BLaER1 (cell line): Measurements from ENCODE around the gene JPT2.
A peak's percentile ranks its signal among the peaks of the same experiment; 100 is the strongest.

Source experiments
- H3K27ac ChIP-seq: shearing (Covaris generic); formaldehyde crosslinking; 2 replicates; pipeline ENCODE4 v1.8.1; 2022
- H3K27me3 ChIP-seq: shearing (Covaris generic); formaldehyde crosslinking; 2 replicates; pipeline ENCODE4 v1.8.1; 2022
- H3K36me3 ChIP-seq: shearing (Covaris generic); formaldehyde crosslinking; 2 replicates; pipeline ENCODE4 v1.8.1; 2022
- H3K4me1 ChIP-seq: shearing (Covaris generic); formaldehyde crosslinking; 2 replicates; pipeline ENCODE4 v1.8.1; 2022
- H3K4me2 ChIP-seq: shearing (Covaris generic); formaldehyde crosslinking; 2 replicates; pipeline ENCODE4 v1.8.1; 2022
- H3K4me3 ChIP-seq: shearing (Covaris generic); formaldehyde crosslinking; 2 replicates; pipeline ENCODE4 v1.8.1; 2022
- H3K9ac ChIP-seq: shearing (Covaris generic); formaldehyde crosslinking; 2 replicates; pipeline ENCODE4 v1.8.1; 2022
- H3K9me3 ChIP-seq: shearing (Covaris generic); formaldehyde crosslinking; 2 replicates; pipeline ENCODE4 v1.8.1; 2022
- H4K20me1 ChIP-seq: shearing (Covaris generic); formaldehyde crosslinking; 2 replicates; pipeline ENCODE4 v1.8.1; 2022
- Cebpa-rat ChIP-seq: shearing (Covaris generic); IDR thresholded peaks from 2 replicates; pipeline ENCODE4 v1.8.1; 2022

JPT2 gene

GRCh38 chr16:1657841-1658240 is 20.2 kb upstream of the JPT2 start:
- Histone ChIP-seq H3K9ac (no peak overlapping the region), H3K4me1 (peaks cover 15% of the 10 kb centered on the region), H3K9me3 (no peaks in the 10 kb centered on the region), H3K27ac (no peak overlapping the region), H3K4me2 (no peak overlapping the region), H3K4me3 (no peak overlapping the region), H3K36me3 (peaks cover 93% of the 10 kb centered on the region), H3K27me3 (no peaks in the 10 kb centered on the region), H4K20me1 (no peaks in the 10 kb centered on the region)
- no peak for TF ChIP-seq Cebpa-rat

DNA sequence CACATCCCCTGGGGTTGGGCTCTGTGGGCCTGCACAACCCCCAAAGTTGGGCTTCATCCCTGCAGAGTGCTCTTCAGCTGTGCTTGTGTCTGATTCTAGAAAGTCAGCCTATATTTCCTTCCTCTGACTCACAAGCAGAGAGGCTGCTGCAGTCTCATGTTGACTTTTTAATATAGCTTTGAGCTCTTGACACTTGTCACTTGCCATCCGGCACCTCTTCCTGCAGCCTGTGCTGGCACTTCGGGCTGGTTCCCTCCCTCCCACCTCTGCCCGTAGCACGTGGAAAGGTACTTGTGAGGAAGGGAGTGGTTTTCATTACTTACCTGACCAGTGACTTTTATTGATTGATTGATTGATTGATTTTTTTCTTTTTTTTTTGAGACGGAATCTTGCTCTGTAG is 19.0 kb upstream of the JPT2 start:
- TF ChIP-seq Cebpa-rat, result no peak
- H3K9me3 ChIP-seq, result no peaks in the 10 kb centered on the region
- peak overlapping the region; percentile 27; the same call in 1 of the 2 replicates for H3K27ac ChIP-seq
- H3K9ac ChIP-seq, result peak overlapping the region; percentile 29; the same call in 1 of the 2 replicates
- no peaks in the 10 kb centered on the region for H3K27me3 ChIP-seq
- H3K4me1 ChIP-seq, result peaks cover 15% of the 10 kb centered on the region
- no peak overlapping the region for H3K4me3 ChIP-seq
- H4K20me1 ChIP-seq, result no peaks in the 10 kb centered on the region
- H3K4me2 ChIP-seq, result no peak overlapping the region
- H3K36me3 ChIP-seq, result peaks cover 96% of the 10 kb centered on the region

DNA sequence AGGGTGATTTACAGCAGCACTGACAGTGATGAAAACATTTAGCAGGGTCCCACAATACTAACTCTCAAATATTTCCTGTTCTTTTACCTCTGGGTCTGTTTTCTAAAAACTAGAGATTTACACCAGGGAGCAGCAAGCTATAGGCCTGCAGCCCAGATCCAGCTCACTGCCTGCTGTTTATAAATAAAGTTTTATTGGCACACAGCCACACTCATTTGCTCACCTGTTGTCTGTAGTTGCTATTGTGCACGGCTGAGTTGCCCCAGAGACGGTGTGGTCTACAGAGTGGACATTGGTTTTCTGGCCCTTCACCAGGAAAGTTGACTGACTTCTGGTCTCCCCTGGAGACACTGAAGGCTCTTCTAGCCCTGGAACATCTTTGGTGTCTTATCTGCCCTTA is 16.3 kb upstream of the JPT2 start:
- H3K4me2 ChIP-seq, result no peak overlapping the region
- peaks cover 96% of the 10 kb centered on the region for H3K36me3 ChIP-seq
- H3K4me1 ChIP-seq, result no peaks in the 10 kb centered on the region
- no peaks in the 10 kb centered on the region for H3K9me3 ChIP-seq
- no peak for TF ChIP-seq Cebpa-rat
- no peak overlapping the region for H3K4me3 ChIP-seq
- no peaks in the 10 kb centered on the region for H4K20me1 ChIP-seq
- no peak overlapping the region for H3K27ac ChIP-seq
- no peaks in the 10 kb centered on the region for H3K27me3 ChIP-seq
- no peak overlapping the region for H3K9ac ChIP-seq

GRCh38 chr16:1662543-1662942 is 15.5 kb upstream of the JPT2 start:
- H3K9me3 ChIP-seq, result no peaks in the 10 kb centered on the region
- no peak overlapping the region for H3K27ac ChIP-seq
- H3K27me3 ChIP-seq, result no peaks in the 10 kb centered on the region
- H4K20me1 ChIP-seq, result no peaks in the 10 kb centered on the region
- no peak overlapping the region for H3K4me3 ChIP-seq
- H3K9ac ChIP-seq, result no peak overlapping the region
- H3K4me2 ChIP-seq, result no peak overlapping the region
- H3K4me1 ChIP-seq, result no peaks in the 10 kb centered on the region
- H3K36me3 ChIP-seq, result peaks cover 96% of the 10 kb centered on the region
- TF ChIP-seq Cebpa-rat, result no peak

DNA sequence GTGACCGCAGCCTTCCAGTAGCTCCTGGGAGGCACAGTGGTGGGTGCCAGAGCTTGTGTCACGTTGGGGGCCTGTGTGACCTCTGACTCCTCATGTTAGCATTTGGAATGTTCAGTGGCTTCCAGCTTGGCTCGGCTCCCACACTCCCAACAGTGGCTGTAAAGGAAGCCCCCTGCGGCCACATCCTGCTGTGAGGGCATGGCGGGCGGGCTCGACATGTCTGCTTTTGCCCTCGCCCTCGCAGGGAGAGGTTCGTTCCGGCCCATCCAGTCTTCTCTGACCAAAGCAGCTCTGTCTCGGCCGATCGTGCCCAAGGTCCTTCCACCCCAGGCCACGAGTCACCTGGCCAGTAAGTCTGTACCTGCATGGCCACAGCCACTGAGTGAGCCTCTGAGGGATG is 12.2 kb upstream of the JPT2 start:
- no peaks in the 10 kb centered on the region for H3K4me1 ChIP-seq
- no peaks in the 10 kb centered on the region for H3K27me3 ChIP-seq
- no peaks in the 10 kb centered on the region for H4K20me1 ChIP-seq
- no peak for TF ChIP-seq Cebpa-rat
- H3K4me3 ChIP-seq, result no peak overlapping the region
- H3K9ac ChIP-seq, result no peak overlapping the region
- peaks cover 95% of the 10 kb centered on the region for H3K36me3 ChIP-seq
- no peaks in the 10 kb centered on the region for H3K9me3 ChIP-seq
- H3K4me2 ChIP-seq, result no peak overlapping the region
- 0 out of 2 replicates have a peak overlapping the region, but pooled peaks have one; percentile 0 for H3K27ac ChIP-seq

DNA sequence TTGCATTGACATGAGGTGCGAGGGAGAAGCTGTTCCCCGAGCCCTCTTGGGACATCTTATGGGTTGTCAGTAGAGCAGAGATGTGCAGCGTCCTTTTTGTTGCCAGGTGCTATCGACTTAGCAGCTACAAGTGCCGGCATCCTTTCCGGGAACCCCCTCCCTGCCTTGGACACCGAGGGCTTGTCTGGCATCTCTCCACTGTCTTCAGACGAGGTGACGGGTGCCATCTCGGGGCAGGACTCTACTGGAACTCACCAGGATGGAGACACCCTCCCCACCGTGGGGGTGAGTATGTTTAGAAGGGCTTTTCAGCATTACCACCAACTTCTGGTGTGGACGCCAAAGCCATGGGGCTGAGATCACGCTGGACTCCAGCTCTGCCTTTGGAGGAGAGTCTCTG is 11.8 kb upstream of the JPT2 start:
- no peaks in the 10 kb centered on the region for H3K9me3 ChIP-seq
- H3K27ac ChIP-seq, result 0 out of 2 replicates have a peak overlapping the region, but pooled peaks have one; percentile 0
- no peaks in the 10 kb centered on the region for H3K4me1 ChIP-seq
- peaks cover 97% of the 10 kb centered on the region for H3K36me3 ChIP-seq
- H3K4me2 ChIP-seq, result no peak overlapping the region
- TF ChIP-seq Cebpa-rat, result no peak
- no peaks in the 10 kb centered on the region for H4K20me1 ChIP-seq
- no peak overlapping the region for H3K9ac ChIP-seq
- H3K4me3 ChIP-seq, result no peak overlapping the region
- no peaks in the 10 kb centered on the region for H3K27me3 ChIP-seq

- no peak for TF ChIP-seq Cebpa-rat
- Histone ChIP-seq H3K4me2 (no peak overlapping the region), H3K4me1 (no peaks in the 10 kb centered on the region), H3K9ac (no peak overlapping the region), H4K20me1 (no peaks in the 10 kb centered on the region), H3K27ac (no peak overlapping the region), H3K4me3 (no peak overlapping the region), H3K9me3 (no peaks in the 10 kb centered on the region), H3K36me3 (peaks cover 99% of the 10 kb centered on the region), H3K27me3 (no peaks in the 10 kb centered on the region)
Observed at GRCh38 chr16:1667271-1667670, 10.8 kb upstream of the JPT2 start.

- Histone ChIP-seq H3K4me3 (no peak overlapping the region), H3K27ac (no peak overlapping the region), H3K36me3 (peaks cover 99% of the 10 kb centered on the region), H3K9ac (no peak overlapping the region), H3K9me3 (no peaks in the 10 kb centered on the region), H3K4me2 (no peak overlapping the region), H3K4me1 (no peaks in the 10 kb centered on the region), H4K20me1 (no peaks in the 10 kb centered on the region), H3K27me3 (no peaks in the 10 kb centered on the region)
- TF ChIP-seq Cebpa-rat, result no peak
Observed at GRCh38 chr16:1667916-1668315, 10.2 kb upstream of the JPT2 start.

DNA sequence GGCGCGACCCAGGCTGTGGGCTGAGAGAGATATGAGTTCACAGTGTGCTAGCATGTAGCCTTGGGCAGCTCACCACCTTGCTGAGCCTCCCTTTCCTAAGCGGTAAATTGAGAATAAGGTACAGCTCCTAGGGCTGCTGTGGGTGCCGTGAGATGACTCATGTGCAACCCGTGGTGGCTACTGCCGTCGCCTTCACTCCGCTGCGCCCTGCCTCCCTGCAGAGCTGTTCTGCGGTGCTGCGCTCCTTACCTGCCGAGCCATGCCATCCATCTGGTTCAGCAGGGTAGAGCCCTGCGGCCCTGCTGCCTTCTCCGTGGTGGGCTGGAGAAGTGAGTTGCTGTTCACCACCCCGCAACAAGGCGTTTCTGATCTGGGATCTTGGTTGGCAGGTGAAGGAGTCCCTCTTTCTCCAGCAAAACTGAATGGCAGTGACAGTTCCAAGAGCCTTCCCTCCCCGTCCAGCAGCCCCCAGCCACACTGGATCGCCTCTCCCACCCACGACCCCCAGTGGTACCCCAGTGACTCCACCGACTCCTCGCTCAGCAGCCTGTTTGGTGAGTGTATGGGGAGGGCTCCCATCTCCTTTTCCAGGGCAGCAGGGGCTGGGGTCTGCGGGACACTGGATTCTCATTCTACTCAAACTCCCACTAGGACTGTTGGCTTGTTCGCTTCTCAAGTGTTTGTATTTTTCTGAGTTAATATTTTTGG is 9.3 kb upstream of the JPT2 start:
- Histone ChIP-seq H3K9me3 (no peaks in the 10 kb centered on the region), H3K27me3 (no peaks in the 10 kb centered on the region), H3K27ac (no peak overlapping the region), H3K4me2 (no peak overlapping the region), H3K4me3 (no peak overlapping the region), H3K36me3 (peaks cover 99% of the 10 kb centered on the region), H3K4me1 (no peaks in the 10 kb centered on the region), H3K9ac (no peak overlapping the region), H4K20me1 (no peaks in the 10 kb centered on the region)
- TF ChIP-seq Cebpa-rat, result no peak

DNA sequence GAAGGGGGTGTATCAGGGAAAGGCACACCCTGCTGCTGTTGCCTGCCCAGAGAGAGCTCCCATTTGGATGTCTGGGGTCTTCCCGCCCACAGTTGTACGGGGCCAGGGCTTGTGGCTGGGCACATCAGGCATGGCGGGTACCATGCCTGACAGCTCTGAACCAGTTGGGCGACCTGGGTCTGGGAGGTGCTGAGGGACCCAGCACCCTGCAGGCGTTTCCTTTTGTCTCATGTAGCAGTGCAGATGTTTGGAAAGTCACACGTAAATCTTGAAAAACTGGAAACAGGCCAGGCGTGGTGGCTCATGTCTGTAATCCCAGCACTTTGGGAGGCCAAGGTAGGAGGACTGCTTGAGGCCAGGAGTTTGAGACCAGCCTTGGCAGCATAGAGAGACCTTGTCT is 8.4 kb upstream of the JPT2 start:
- H3K36me3 ChIP-seq, result peaks cover 99% of the 10 kb centered on the region
- no peaks in the 10 kb centered on the region for H4K20me1 ChIP-seq
- no peaks in the 10 kb centered on the region for H3K4me1 ChIP-seq
- H3K27me3 ChIP-seq, result no peaks in the 10 kb centered on the region
- no peak overlapping the region for H3K4me3 ChIP-seq
- no peak overlapping the region for H3K9ac ChIP-seq
- no peak overlapping the region for H3K27ac ChIP-seq
- no peak for TF ChIP-seq Cebpa-rat
- no peaks in the 10 kb centered on the region for H3K9me3 ChIP-seq
- no peak overlapping the region for H3K4me2 ChIP-seq

GRCh38 chr16:1670371-1670770 is 7.7 kb upstream of the JPT2 start:
- H4K20me1 ChIP-seq, result no peaks in the 10 kb centered on the region
- H3K4me1 ChIP-seq, result 0 out of 2 replicates have a peak, but pooled peaks cover 2% of the 10 kb centered on the region
- H3K27me3 ChIP-seq, result no peaks in the 10 kb centered on the region
- no peak overlapping the region for H3K9ac ChIP-seq
- no peak overlapping the region for H3K4me2 ChIP-seq
- peaks cover 99% of the 10 kb centered on the region for H3K36me3 ChIP-seq
- H3K4me3 ChIP-seq, result no peak overlapping the region
- no peak overlapping the region for H3K27ac ChIP-seq
- TF ChIP-seq Cebpa-rat, result no peak
- no peaks in the 10 kb centered on the region for H3K9me3 ChIP-seq
